ENCODE results near the gene PHOSPHO2.

GRCh38 chr2:169732583-169733358, 38.5 kb downstream of the PHOSPHO2 start:
- no peak for TF ChIP-seq POLR2AphosphoS5 (IDR thresholded peaks at IDR 0.05)
- no peak for TF ChIP-seq CTCF (IDR thresholded peaks at IDR 0.05)

All from prostate gland (tissue), 2 donors.